TTC549 (cell line): ENCODE data around the gene CACNA2D3.
"Not testable (repeated sequence)": the region's sequence is repeated elsewhere in the genome, so short reads cannot be mapped to it uniquely, and the experiment has no call there.

Experiments used
- FAIRE-seq: peaks from 2 replicates; lab custom pipeline; 2012; peaks lifted over from hg19 to GRCh38; lab: Jason Lieb, UNC

The CACNA2D3 gene

DNA sequence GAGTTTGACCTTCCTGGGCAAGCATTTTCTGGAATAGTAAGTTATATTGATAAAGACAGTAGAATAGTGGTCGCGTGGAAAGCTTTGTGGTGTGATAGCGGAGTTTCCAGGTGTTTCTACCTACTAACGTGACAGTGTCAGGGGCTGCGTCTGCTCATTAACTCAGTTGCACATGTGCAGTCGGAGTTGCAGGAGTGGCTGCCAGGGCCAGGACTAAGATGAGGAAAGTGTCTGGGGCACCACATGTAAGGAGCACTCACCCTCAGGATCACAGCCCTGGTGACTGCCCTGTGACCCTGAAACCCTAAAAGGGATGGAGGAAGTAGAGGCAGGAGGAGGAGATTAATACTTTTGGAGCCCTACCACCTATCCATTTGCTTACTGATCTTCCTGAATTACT is 510.5 kb downstream of the CACNA2D3 start:
- FAIRE-seq = no peak

DNA sequence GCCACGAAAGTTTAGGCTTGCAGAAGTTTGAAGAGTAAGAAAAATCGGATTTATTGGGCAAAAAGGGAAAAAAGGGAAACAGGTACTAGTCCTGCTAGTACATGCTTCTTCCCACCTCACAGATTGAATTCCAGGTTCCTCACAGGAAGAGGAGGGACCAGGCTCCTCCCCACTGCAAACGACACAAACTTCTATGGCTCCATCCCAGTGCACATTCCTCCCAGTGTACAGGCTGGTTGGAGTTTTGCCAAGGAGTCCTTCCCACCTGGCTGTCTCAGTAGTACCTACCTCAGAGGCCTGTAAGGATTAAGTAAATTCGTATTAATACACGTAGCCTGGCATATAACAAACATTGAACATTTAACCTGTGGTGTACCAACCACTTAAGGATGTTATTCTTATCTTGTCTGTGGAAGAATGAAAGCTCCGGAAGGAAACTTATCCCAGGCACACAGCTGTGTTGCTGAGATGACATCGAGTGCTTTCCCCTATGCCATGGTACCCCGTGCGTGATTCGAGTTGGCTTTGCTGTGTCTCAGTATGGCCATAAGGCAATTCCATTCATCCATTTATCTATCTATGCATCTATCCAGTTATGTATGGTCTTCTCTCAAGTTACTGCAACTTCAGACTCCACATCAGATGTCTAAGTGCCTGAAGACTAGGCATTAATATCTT is 511.2 kb downstream of the CACNA2D3 start:
- no peak for FAIRE-seq

DNA sequence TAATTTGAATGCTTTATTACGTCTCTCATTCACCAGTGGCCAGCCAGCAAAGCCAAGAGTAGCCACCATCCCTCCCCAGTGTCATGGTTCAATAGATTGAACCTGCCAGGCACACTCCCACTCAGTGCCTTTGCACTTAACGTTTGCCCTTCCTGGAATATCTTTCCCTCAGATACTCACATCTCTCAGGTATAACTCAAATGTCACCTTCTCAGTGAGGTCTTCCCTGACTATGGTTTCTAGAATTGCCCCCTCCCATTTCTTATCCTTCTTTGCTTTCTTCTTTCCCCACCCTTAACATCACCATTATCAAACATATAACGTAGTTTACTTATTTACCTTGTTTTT is 511.7 kb downstream of the CACNA2D3 start:
- FAIRE-seq = no peak

DNA sequence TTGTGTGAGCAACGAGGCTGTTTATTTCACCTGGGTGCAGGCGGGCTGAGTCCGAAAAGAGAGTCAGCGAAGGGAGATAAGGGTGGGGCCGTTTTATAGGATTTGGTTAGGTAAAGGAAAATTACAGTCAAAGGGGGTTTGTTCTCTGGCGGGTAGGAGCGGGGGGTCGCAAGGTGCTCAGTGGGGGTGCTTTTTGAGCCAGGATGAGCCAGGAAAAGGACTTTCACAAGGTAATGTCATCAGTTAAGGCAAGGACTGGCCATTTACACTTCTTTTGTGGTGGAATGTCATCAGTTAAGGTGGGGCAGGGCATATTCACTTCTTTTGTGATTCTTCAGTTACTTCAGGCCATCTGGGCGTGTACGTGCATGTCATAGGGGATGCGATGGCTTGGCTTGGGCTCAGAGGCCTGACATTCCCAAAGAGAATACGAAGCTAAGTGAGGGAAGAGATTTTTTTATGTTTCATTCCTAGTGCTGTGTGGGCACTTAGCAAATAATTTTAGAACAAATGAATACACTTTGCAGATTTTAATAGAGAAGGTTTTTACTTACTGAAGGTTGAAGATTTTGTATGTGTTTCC is 517.5 kb downstream of the CACNA2D3 start:
- FAIRE-seq = not testable (repeated sequence)

DNA sequence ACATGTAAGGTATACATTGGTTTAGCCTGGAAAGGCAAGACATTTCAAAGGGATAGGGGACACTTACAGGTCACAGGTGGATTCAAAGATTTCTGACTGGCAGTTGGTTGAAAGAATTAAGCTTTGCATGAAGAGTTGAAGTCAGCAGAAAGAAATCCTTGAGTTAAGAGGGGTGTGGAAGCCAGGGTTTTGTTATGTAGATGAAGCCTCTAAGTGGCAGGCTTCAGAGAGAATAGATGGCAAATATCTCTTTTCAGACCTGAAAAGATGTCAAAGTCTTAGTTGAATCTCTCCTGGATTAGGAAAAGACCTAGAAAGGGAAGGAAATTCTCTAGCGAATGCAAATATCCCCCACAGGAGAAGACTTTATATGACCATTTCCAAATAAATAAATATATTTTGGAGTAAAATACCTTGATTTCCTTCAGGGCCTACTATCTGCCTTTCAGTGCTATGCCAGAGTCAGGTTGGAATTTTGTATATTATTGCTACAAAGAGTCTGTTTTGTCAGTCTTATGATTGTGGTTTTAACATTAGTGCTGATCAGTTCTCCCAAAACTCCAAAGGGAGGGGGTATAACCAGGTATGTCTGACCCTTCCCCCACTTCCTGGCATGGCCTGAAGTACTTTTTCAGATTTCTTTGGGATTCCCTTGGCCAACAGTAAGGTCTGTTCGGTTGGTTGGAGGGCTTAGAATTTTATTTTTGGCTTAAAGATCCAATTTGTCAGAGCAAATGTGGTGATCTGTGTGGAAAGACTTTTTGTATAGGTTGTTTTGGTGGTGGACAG is 519.1 kb downstream of the CACNA2D3 start:
- FAIRE-seq = no peak

DNA sequence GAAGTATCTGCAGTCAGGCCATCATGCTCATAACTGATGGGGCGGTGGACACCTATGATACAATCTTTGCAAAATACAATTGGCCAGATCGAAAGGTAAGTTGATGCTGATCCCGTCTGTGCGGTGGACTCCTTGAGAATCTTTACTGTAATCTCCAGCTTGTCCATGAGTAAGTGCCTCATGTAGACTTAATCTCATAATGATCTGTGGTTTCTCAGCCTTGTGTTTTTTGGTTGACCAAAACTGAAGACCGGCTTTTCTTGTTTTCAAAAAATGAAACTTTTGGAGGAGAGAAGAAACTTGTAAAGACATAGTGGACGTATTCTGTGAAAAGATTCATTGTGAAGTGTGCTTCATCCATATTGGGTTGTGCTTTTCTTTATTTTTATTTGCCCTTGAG is 519.8 kb downstream of the CACNA2D3 start:
- FAIRE-seq = no peak

DNA sequence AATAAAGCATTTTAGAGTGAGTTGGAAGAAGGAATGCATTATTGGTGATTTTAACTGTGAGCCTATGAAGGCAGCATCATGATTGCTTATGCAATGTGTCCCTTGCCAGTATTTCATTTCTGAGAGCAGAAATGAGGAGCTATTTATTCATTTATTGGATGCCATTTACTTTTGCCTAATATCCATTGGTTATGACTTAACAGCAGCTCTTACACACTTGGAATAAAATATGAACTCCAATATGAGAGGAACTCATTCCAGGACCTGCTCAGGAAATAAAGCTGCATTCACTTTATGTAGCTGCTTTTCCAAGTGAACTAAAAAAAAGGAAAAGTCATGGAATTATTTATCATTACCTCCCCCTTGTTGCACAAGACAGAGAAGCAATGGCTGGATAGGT is 525.4 kb downstream of the CACNA2D3 start:
- FAIRE-seq = no peak

DNA sequence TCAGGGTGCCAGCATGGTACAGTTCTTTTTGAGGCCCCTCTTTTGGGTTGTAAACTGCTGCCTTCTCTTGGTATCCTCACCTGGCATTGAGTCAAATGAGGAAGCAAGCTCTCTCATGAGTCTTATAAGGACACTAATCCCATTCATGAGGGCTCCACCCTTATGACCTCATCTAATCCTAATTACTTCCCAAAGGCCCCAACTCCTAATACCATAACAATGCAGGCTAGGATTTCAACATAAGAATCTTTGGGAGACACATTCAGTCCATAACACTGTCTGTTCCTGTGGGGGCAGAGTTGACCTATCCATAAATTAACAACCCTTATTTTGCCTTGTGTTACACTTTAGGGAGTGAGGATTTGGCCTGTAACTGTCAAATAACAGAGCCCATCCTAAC is 527.2 kb downstream of the CACNA2D3 start:
- no peak for FAIRE-seq

DNA sequence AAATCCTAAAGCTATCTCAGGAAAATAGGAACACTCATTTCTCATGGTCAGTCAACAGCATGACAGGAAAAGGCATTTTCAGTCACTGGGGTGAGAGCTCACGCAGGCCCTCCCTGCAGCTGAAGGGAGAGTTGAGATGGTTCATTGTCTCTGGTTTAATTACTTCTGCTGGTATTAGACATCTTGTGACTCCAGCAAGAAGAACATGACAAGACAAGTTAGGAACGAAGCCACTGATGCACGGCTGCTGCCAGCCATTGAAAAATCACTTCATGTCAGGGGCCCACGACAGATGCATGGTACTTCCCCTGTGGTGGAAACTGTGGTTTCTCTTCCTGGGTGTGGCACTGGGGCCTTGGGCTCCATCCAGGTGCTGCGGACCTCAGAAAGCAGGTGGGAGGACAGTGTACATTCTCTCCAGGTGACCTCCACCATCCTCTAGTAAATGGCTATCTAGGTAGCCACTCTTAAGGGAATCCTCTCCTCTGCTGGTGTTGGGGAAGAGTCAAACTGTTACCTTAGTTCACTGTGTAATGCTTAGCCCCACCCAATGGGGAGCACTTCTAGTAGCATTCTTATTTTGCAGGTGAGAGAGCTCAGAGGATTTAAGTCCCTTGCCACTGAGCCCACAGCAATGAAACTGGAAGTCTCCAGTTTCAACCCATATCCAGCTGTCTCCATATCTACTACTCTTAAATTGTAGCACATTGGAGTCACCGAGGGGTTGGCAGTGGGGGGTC is 531.3 kb downstream of the CACNA2D3 start:
- no peak for FAIRE-seq

DNA sequence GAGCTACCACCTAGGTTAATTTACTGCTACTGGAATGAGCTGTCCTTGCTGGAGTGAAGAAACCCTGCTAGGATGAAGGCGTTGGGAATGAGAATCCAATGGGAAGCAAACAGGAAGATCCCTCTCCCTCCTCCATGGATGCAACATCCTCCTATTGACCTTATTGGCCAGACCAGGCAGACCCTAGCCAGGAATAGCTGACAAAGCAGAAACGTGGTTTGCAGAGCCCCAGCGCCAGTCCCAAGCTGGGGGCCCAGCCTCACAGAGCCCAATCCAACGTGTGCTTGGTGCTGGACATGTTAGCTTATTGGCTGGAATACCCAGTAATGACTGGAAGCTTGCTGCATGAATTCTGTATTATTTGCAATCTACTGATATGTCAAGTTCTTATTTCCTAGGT is 532.4 kb downstream of the CACNA2D3 start:
- no peak for FAIRE-seq

DNA sequence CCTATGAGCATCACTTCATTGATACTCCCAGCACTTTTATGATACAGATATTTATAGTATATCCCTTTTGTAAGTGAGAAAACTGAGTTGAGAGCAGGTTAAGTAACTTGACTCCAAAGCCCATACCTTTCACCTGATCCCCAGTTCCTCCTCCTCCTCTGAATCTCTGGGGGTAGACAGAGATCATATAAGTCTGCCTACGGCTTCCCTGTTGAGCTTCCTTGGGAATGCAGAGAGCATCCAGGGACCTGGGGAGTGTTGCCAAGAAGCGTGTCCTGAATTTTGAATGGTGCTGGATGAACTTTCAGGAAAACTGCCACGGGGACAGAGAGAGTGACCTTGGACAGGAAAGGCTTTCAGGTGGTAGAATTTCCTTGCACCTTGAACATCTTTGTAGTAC is 537.0 kb downstream of the CACNA2D3 start:
- no peak for FAIRE-seq

DNA sequence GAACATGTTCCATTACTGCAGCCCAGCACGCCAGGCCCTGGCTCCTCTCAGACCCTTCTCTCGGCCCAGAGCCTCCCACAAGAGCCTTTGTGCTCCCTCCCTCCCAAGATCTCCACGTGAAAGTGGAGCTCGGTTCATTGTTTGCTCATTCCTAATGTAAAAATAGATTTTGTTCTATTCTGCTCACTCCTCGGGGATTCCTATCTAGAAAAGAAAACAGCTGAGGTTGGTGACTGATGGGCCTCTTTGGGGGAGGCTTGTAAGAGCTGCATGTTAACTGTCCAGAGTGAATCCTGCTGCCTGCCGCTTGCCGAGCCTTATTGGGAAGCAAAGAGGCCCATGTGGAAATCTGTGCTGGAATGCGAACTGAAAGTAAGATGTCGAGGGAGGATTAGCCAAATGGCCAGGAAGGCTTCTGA is 538.4 kb downstream of the CACNA2D3 start:
- no peak for FAIRE-seq

DNA sequence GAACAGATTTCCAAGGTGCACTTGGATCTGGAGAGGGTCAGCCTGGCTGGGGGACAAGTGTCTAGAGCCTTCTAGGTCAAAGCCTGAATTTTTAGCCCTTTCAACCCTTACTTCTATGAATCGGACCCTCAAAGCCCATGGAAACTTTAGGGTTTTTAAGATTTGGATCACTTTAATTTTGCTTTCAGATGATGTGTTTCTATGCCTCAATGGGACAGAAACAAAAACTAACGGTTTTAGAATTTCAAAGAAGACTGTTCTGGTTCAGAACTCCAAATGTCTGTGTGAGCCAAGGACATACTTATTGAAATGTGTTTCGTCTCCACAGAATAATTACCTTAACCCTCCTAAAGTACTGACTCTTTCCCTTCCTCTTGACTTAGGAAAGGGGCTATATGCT is 538.8 kb downstream of the CACNA2D3 start:
- FAIRE-seq = no peak

DNA sequence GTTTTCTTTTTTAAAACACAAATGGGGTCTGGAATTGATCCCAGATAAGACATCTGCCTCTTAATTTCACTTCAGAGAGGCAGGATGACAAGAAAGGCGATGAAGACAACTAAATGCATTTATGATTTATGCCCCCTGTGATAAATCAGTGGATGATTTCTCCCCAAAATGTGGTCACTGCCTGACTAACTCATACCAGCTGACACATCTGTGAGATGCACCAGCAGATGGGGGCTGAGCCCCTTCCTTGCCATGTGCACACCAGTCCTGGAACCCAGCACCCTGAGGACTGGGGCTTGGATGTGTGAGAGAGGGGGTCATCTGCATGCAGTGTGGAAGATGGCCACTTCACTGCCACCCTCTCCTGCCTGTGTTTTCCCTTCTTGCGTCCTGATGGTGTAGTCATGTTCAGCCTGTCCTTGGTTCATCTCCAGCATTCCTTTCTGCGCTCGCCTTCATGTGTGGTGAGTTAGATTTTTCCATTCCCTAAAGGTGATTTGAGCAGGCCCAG is 541.2 kb downstream of the CACNA2D3 start:
- no peak for FAIRE-seq

DNA sequence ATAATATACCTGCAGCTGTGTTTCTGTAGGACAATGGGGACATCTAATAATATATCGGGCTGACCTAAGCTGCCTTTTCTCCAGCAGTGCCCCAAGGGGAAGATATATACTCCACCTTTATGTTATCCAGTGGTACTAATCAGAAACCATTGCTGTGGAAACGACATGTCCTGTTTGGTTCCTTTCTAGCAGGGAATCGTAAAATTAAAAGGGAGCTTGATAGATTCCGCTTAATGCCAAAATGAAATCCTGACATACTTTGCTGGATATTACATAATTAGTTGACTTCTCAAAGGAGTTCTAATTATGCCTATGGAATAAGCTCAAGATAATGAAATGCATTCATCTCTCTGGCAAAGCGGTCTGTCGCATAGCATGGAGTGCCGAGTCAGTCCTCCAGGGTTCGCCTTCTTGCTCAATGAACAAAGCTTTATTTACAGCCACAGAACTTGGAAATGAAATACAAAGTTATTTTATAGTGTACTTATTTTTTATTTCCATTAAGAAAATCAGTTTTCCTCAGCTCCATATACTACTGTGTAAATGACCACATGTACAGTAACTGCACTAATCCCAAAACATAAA is 542.8 kb downstream of the CACNA2D3 start:
- no peak for FAIRE-seq

DNA sequence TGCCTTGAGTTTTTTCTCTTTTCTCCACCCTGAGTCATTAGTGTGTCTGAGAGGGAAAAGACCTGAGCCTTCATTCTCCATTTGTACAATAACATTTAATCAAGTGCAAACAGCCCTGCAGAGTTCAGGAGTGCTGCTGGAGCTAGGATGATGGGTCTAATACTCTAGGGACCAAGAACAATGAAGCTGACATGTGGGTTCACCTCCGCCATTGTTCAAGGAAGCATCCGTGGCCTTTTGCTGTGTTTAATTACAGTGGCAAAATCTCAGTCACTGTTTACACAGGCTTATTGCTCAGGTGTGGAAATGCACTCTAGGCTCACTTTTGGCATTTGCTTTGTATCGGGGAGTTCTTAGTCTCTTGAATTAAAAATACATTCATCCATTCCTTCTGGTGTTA is 545.9 kb downstream of the CACNA2D3 start:
- no peak for FAIRE-seq

DNA sequence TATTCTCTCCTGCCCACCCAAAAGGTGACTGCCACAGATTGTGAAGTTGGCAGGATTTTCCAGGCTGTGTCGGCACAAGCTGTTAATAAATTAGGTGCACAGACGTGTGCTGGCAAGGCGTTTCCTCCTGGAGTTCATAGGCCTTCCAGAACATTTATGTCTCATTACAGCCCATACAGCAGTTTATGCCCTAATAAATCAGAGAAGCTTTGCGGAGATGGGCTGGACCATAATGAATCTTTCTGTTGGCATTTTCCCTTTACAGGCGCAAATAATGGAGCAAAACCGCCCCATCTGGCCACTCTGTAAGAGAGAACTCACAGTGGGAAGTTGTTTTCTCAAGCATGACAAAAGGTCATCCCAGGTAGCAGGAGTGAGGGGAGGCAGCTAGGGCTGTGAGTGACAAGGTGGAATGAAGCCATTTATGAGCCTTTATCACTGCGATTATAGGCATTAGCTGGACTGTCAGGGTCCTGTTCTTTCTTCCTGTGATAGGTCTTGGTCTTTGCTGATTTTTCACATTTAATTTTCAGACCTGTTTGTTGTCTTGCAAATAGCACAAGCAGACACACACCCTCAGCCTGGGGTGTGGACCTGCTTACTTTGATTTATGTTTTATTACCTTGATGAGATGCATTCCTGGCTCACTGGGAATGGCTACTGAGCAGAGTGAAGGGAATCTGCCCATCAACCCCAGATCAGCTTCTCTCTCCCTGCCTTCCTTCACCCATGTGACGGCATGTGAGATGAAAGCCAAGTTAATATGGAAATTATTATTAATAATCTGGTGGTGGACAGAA is 548.0 kb downstream of the CACNA2D3 start:
- FAIRE-seq = no peak

DNA sequence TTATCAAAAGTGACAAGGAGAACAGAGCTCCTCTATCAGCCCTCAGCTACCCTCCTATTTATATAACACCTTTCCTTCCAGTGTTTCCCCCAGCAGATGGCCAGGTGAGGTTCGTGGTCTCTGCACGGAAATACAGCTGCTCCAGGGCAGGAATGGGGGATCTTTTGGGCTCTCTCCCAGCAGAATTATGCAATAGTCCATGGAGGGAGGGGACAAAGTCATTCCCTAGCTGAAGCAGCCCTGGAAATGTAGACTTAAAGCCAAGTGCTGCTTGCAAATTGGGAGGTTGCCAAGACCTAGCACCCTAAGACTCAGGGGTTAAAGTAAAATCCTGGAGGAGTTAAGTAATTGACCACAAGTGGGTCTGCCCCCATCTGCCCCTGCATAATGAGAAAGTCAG is 549.2 kb downstream of the CACNA2D3 start:
- no peak for FAIRE-seq

DNA sequence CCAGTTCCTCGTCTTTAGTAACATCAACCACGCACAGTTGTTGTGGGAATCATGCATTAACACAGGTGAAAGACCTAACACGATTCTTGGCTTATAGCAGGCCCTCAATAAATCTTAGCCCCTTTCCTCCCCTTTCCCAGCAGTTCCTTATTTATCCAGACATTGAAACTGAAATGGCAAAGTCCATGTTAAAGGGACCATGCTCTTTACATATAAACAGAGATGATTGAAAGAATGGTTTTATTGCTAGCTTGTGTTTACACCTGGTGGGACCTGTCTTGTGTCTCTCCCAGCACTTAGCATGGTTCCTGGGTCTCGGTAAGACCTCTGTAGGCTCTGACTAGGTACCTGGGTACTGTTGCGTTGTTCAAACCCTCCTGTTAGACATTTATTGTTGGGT is 553.7 kb downstream of the CACNA2D3 start:
- FAIRE-seq = no peak

DNA sequence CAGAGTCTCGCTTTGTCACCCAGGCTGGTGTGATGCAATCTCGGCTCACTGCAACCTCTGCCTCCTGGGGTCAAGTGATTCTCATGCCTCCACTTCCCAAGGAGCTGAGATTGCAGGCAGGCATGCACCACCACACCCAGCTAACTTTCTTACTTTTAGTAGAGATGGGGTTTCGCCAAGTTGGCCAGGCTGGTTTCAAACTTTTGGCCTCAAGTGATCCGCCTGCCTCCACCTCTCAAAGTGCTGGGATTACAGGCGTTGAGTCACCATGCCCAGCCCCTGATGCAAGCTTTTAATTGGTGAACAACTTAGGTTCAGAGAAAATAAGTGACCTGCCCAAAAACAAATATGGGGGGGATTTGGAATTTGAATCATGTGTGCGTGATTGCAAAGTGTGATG is 559.4 kb downstream of the CACNA2D3 start:
- FAIRE-seq = no peak

DNA sequence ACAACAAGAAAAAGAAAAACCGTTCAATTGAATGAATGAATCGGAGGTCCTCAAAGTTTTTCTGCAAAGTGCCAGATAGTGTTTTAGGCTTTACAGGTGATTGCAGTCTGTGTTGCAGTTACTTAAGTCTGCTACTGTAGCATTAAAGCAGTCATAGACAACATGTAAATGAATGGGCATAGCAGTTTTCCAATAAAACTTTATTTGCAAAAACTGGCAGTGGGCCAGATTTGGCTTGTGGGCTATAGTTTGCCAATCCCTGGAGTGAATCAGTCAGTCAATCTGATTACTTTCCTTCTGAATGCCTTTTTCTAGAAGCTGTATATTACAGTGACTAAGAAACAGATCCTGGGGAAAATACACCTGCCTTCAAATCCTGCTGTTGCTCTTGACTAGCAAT is 562.9 kb downstream of the CACNA2D3 start:
- FAIRE-seq = no peak
